ENCODE data around the gene CRAMP1. TPM values are rescaled to one million over a fixed set of nuclear protein-coding genes. Genes with fewer than 3 reads are reported as not detected.

Gene CRAMP1
- total RNA-seq, 1 experiment from 2014 or later: 28.8 TPM

DNA sequence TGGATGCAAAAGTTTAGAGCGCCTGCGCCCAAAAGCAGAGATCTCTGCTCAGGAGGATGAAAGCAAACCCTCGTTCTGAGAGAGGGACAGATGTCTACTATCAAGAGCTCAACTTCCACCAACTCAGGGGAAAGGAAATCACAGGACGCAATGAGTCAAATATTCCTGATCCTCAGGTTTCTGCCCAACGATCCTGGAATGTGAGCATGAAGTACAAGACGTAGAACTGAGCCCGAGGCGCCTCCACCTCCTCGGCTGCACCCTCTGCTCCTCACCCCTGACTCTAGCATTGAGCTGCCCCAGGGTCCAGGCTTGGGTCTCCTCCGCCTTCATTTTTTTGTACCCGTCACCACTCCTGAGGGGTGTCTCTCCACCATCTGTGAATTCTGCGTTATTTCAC is 15.6 kb upstream of the CRAMP1 start:
- ATAC-seq (no peak), DNase-seq (ENCODE audit: low read depth, low spot score) (no peak)
- H3K9me3 ChIP-seq (ENCODE audit: control insufficient read depth, insufficient read depth, low read depth, low read length): no peaks in the 10 kb centered on the region
- ChIA-PET POLR2A (no interaction called here), CTCF (no interaction called here)
- TF ChIP-seq, protein P1, sequence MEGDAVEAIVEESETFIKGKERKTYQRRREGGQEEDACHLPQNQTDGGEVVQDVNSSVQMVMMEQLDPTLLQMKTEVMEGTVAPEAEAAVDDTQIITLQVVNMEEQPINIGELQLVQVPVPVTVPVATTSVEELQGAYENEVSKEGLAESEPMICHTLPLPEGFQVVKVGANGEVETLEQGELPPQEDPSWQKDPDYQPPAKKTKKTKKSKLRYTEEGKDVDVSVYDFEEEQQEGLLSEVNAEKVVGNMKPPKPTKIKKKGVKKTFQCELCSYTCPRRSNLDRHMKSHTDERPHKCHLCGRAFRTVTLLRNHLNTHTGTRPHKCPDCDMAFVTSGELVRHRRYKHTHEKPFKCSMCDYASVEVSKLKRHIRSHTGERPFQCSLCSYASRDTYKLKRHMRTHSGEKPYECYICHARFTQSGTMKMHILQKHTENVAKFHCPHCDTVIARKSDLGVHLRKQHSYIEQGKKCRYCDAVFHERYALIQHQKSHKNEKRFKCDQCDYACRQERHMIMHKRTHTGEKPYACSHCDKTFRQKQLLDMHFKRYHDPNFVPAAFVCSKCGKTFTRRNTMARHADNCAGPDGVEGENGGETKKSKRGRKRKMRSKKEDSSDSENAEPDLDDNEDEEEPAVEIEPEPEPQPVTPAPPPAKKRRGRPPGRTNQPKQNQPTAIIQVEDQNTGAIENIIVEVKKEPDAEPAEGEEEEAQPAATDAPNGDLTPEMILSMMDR (IDR thresholded peaks at IDR 0.05): no peak
- TF ChIP-seq, protein P2, sequence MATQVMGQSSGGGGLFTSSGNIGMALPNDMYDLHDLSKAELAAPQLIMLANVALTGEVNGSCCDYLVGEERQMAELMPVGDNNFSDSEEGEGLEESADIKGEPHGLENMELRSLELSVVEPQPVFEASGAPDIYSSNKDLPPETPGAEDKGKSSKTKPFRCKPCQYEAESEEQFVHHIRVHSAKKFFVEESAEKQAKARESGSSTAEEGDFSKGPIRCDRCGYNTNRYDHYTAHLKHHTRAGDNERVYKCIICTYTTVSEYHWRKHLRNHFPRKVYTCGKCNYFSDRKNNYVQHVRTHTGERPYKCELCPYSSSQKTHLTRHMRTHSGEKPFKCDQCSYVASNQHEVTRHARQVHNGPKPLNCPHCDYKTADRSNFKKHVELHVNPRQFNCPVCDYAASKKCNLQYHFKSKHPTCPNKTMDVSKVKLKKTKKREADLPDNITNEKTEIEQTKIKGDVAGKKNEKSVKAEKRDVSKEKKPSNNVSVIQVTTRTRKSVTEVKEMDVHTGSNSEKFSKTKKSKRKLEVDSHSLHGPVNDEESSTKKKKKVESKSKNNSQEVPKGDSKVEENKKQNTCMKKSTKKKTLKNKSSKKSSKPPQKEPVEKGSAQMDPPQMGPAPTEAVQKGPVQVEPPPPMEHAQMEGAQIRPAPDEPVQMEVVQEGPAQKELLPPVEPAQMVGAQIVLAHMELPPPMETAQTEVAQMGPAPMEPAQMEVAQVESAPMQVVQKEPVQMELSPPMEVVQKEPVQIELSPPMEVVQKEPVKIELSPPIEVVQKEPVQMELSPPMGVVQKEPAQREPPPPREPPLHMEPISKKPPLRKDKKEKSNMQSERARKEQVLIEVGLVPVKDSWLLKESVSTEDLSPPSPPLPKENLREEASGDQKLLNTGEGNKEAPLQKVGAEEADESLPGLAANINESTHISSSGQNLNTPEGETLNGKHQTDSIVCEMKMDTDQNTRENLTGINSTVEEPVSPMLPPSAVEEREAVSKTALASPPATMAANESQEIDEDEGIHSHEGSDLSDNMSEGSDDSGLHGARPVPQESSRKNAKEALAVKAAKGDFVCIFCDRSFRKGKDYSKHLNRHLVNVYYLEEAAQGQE (IDR thresholded peaks at IDR 0.05; ENCODE audit: insufficient read depth in 1 of 2, low read depth in 2 of 2, low read length in 1 of 2): no peak
- in situ Hi-C loops (cut with HindIII; ENCODE audit: low pct_unique_long_range_greater_than_20kb, low sequenced_read_pairs): no loop called here
- H3K27me3 ChIP-seq (ENCODE audit: control insufficient read depth, insufficient read depth, low read length): no peaks in the 10 kb centered on the region
- H3K4me3 ChIP-seq (ENCODE audit: low read depth in 2 of 2, low read length in 2 of 2): no peak overlapping the region
- intact Hi-C loops (cut with micrococcal nuclease; ENCODE audit: unreplicated experiment): no loop called here
- no peak overlapping the region for H3K27ac ChIP-seq (ENCODE audit: low read length)
- BruUV-seq (replicated peaks): no TSS peak
- H3K4me1 ChIP-seq (ENCODE audit: control insufficient read depth, insufficient read depth, low read length): no peaks in the 10 kb centered on the region
- H3K36me3 ChIP-seq (ENCODE audit: control insufficient read depth, insufficient read depth, low read length): no peaks in the 10 kb centered on the region

DNA sequence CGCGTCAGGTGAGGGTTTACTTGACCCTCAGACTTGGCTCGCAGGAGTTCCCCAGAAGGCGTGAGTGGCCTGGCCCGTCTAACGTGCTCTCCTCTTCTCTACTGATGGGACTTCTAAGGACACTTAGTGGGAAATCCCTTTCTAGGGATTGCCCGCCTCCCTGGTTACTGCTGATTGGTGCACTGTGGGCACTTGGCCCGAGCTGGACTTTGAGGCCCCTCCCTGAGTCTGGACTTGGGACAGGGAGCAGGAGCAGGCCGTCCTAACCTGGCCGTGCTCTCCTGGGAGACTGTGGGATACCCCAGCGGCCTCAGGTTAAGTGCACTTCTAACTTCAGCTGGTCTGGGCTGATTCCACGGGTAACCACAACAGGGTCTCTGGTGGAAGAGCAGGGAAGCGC is 15.0 kb upstream of the CRAMP1 start:
- no TSS peak for BruUV-seq (replicated peaks)
- intact Hi-C loops (cut with micrococcal nuclease; ENCODE audit: unreplicated experiment) (no loop called here), in situ Hi-C loops (cut with HindIII; ENCODE audit: low pct_unique_long_range_greater_than_20kb, low sequenced_read_pairs) (no loop called here)
- Histone ChIP-seq H3K4me3 (ENCODE audit: low read depth in 2 of 2, low read length in 2 of 2) (no peak overlapping the region), H3K36me3 (ENCODE audit: control insufficient read depth, insufficient read depth, low read length) (no peaks in the 10 kb centered on the region), H3K4me1 (ENCODE audit: control insufficient read depth, insufficient read depth, low read length) (no peaks in the 10 kb centered on the region), H3K27ac (ENCODE audit: low read length) (no peak overlapping the region), H3K27me3 (ENCODE audit: control insufficient read depth, insufficient read depth, low read length) (no peaks in the 10 kb centered on the region), H3K9me3 (ENCODE audit: control insufficient read depth, insufficient read depth, low read depth, low read length) (no peaks in the 10 kb centered on the region)
- ATAC-seq (0 out of 2 replicates have a peak, but pooled peaks have one; percentile 53), DNase-seq (ENCODE audit: low read depth, low spot score) (no peak)
- TF ChIP-seq, protein P1 (IDR thresholded peaks at IDR 0.05): no peak
- TF ChIP-seq POLR2AphosphoS5 (IDR thresholded peaks at IDR 0.05; ENCODE audit: low read depth, low read length) (no peak), SIN3A (IDR thresholded peaks at IDR 0.05; ENCODE audit: borderline replicate concordance, insufficient read depth, low read depth, low read length) (no peak), TCF7L2 (IDR thresholded peaks at IDR 0.05; ENCODE audit: low read depth, low read length) (no peak)
- TF ChIP-seq, protein P2 (IDR thresholded peaks at IDR 0.05; ENCODE audit: insufficient read depth in 1 of 2, low read depth in 2 of 2, low read length in 1 of 2): no peak
- ChIA-PET CTCF (no interaction called here), POLR2A (no interaction called here)
